GM18517 (cell line): ENCODE measurements around the gene PTPN9.
"Not testable (repeated sequence)": the region's sequence is repeated elsewhere in the genome, so short reads cannot be mapped to it uniquely, and the experiment has no call there.

Source experiments
- ATAC-seq: cut with Tn5 transposase; IDR thresholded peaks from one replicate; pipeline ENCODE4 v1.9.1; 2021; ENCODE audit warnings: mild to moderate bottlenecking, moderate library complexity; ENCODE audit not compliant: unreplicated experiment

Gene PTPN9

DNA sequence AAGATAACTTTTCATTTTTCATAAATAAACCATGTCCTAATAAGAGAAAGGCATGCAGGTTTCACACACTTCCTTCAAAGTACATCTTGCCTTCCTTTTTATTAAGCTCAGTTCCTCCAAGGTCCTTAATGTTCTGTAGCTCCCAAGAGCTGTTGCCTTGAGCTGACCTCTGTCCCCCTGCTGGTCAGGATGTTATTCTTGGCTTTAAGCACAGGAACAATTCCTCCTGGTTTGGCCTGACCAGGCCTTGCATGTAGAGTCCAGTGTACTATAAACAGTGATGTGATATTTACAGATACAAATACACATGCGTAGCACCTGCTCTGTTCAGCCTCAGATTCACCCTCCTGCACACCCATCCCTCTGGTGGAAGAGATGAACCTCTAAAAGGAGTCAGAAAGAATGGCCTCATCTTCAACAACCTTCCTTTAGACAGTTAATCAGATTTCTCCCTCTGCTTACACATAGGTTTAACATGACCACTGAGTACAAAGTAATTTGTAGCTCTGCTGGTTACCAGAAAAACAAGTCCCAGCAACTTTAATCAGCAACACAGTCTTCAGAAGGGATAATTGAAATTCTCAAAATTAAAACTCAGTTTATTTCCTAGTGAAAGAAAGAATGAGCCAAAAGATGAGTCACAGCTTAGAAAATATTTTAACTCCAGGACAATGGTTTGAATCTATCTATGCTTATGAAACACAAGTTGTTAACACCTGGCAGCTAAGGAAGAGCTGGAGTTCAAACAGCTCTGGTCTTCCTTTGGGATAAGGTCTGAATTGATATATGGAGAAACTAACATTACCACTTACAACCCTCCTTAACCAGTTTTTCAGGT lies 46.5 kb downstream of the PTPN9 start:
- ATAC-seq = no peak

DNA sequence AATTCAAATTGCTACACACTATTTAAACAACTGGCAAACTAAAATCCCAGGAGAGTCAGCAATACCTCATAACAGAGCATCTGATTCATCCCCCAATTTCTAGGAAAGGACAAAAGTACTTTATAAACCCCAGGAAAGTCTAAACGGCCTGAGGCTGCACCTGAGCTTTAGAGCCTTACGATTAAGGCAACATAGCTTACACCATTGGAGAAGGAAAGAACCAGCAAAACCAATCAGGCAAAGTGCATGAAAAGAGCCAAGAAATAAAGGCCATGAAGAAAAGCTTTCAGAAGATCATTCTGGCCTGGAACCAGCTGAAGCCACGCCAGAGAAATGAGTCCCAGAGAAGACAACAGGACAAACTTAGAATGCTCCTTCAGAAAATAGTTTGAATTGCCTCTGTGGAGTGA lies 48.1 kb downstream of the PTPN9 start:
- no peak for ATAC-seq

DNA sequence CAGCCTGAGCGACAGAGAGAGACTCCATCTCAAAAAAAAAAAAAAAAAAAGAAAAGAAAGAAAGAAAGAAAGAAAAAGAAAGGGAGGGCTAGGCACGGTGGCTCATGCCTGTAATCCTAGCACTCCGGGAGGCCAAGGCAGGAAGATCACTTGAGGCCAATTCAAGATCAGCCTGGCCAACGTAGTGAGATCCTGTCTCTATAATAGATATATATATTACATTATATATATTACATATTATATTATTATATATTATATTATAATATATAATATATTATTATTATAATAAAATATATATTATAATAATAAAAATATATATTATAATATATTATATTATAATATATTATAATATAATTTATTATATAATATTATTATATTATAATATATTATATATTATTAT lies 48.9 kb downstream of the PTPN9 start:
- ATAC-seq = no peak

DNA sequence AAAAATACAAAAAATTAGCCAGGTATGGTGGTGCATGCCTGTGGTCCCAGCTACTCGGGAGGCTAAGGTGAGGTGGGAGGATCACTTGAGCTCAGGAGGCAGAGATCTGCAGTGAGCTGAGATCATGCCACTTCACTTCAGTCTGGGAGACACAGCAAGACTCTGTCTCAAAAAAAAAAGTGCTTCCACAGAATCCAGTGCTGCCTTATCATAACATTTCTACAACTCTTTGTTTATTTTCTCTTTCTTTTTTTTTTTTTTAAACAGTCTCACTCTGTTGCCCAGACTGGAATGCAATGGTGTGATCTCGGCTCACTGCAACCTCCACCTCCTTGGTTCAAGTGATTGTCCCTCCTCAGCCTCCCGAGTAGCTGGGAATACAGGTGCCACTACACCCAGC lies 53.4 kb downstream of the PTPN9 start:
- ATAC-seq = not testable (repeated sequence)

DNA sequence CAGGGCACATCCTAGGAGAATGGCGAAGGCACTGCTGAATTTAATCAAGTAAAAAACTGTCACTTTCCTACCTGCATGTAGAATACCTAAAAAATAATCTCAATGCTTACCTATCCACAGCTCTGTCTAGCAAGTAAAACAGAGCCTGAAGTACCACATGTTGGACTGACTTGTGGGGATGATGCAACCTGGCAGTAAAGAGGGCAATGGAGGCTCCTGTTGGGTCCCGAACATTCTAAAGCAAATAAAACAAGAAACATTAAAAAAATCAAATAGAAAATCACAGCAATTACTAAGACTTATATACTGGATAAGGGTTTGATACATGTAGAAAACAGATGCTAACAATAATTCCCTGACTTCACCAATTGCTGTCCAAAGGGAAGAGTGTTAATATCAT lies 56.1 kb downstream of the PTPN9 start:
- no peak for ATAC-seq

DNA sequence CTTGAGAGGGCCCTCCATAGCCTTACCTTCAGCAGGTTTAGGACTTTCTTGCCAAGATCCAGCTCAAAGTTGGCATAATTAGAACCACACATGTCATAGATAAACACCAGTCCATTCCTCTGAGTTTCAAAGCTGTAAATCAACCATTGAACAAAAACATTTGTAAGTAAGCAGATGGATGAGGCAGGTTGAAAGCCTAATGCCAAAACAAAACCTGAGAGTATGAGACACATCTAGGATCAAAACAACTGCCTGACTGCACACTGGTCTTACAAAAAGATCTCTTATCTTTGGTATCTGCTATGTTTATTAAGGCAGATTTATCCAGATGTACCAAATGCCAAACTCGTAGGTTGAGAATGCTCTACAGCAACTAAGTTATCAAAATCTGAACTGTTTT lies 61.9 kb downstream of the PTPN9 start:
- no peak for ATAC-seq

DNA sequence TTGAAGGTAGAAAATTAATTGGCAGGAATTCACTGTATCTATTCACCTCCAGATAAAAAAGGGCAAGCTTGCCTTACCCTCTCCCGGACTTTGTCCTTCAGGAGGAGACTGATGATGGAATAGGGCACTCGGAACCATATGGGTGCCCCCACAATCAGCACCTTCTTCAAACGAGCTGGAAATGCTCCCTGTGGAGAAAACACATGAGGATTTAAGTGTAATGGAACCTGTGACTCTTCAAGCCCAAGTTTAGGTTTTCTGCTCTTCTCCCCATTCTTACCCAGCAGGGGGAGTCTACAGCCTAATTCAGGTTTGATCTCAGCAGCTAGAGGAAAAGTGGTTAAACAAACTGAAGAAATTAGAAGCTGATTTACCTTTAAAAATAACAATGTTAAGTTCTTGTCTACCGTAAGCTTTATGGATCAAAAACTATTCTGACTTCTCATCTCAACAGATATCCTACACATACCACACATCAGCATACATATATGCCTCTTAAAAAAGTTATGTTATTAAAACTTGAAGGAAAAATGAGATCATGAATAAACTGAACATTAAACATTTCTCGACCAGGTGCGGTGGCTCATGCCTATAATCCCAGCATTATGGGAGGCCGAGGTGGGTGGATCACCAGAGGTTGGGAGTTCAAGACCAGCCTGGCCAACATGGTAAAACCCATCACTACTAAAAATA lies 70.1 kb downstream of the PTPN9 start:
- no peak for ATAC-seq

DNA sequence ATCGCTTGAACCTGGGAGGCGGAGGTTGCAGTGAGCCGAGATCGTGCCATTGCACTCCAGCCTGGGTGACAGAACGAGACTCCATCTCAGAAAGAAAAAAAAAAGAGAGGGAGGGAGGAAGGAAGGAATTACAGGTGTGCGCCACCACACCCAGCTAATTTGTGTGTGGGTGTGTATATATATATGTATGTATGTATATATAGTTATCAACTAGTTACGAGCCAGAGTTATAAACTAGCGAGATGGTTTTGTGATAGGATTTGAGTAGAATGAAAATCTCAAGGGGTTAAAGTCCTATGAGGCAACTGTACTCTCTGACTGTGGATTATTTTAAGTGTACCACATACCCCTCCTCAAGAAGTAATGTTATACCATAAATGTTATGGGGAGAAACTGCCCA lies 76.8 kb downstream of the PTPN9 start:
- ATAC-seq = no peak

DNA sequence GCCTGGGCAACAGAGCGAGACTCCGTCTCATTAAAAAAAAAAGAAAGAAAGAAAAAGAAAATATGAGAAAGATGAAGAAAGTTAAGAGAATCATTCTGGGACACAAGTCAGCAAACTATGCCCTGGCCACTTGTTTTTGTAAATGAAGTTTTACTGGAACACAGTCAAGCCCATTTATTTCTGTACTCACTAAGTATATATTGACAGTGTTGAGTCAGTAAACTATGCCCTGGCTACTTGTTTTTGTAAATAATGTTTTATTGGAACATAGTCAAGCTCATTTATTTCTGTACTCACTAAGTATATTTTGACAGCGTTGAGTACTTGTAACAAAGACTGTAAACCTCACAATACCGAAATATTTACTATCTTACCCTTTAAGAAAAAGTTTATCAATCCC lies 85.4 kb downstream of the PTPN9 start:
- ATAC-seq = no peak

DNA sequence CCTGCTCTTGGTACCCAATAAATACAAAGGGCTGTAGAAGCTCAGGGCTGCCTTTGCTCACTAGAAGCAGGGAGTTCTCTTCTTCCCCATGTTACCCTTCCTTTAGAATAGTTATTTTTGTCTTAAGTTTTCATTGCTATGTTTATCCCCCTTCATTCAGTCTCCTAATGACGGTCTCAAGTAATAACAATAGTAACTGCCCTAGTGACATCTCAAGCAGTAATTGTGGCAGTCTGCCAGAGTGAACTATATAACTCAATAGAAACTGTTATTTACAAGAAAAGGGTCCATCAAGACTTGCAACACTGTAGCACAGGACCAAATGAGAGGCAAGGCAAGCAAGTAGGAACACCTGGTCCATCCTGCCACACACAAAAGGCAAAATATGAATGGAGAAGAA lies 95.2 kb downstream of the PTPN9 start:
- ATAC-seq = no peak

DNA sequence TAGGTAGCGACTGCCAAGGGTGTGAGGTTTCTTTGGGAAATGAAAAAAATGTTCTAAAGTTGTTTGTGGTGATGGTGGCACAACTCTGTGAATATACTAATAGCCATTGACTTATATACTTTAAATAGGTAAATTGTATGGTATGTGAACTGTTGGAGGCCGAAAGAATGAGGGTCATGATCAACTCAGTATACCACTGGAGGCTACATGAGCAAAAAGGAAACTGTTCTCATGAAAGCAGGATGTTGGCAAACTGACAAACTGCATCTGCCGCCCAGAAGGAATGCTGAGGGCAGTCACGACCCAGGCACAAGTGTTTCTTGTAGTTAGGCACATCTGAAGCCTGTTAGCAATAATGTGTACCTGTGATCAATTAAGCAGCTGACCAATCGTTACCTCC lies 95.6 kb downstream of the PTPN9 start:
- not testable (repeated sequence) for ATAC-seq

DNA sequence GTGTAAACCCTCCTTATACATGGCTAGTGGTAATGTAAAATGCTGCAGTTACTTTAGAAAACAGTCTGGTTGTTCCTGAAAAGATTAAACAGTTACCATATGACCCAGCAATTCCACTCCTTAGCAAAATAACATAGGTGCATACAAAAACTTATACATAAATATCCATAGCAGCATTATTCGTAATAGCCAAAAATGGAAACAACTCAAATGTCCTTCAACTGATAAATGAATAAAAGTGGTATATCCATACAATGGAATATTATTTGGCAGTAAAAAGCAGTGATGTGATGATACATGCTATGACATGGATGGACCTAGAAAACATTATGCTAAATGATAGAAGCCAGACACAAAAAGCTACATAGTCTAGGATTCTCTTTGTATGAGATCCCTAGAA lies 96.0 kb downstream of the PTPN9 start:
- ATAC-seq = no peak

DNA sequence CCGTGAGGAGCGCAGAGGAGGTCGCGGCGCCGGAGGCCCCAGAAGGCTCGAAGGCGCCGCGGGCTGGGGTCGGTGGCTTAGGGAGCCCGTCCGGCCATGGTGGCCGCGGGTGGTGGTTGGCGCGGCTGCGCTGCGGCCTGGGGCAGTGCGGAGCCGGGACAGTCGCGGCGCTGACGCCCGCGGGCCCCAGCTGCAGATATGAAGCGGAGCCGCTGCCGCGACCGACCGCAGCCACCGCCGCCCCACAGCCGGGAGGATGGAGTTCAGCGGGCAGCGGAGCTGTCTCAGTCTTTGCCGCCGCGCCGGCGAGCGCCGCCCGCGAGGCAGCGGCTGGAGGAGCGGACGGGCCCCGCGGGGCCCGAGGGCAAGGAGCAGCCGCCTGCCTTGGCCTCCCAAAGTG lies 98.7 kb downstream of the PTPN9 start:
- ATAC-seq = not testable (repeated sequence)

DNA sequence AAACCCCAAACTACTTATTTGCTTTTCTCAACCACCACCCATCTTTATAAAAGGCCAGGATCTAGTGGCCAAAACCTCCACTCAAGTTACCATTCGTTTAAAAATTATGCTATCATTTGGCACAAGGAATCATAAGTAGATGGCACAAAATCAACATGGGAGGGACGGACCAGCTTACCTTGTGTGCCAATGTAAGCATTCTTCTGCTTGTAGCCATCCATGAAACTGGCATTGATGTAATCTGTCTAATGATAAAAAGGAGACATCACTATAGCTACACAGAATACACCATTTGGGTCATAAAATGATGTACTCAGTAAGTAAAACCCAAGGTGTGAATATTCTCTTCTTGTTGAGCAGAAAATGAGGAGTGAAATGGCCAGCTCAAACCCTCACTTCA lies 99.4 kb downstream of the PTPN9 start:
- ATAC-seq = no peak

DNA sequence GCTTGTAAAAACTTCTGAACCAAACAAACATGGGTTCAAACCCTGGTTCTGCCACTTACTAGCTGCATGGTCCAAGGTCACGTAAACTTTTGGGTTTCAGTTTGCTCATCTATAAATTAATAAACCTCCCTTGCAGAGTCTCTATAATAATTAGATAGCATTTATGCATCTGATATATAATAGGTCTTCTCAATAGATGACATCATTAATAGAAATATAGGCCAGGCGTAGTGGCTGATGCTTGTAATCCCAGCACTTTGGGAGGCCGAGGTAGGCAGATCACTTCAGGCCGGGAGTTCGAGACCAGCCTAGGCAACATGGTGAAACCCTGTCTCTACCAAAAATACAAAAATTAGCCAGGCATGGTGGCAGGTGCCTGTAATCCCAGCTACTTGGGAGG lies 102.0 kb downstream of the PTPN9 start:
- not testable (repeated sequence) for ATAC-seq

DNA sequence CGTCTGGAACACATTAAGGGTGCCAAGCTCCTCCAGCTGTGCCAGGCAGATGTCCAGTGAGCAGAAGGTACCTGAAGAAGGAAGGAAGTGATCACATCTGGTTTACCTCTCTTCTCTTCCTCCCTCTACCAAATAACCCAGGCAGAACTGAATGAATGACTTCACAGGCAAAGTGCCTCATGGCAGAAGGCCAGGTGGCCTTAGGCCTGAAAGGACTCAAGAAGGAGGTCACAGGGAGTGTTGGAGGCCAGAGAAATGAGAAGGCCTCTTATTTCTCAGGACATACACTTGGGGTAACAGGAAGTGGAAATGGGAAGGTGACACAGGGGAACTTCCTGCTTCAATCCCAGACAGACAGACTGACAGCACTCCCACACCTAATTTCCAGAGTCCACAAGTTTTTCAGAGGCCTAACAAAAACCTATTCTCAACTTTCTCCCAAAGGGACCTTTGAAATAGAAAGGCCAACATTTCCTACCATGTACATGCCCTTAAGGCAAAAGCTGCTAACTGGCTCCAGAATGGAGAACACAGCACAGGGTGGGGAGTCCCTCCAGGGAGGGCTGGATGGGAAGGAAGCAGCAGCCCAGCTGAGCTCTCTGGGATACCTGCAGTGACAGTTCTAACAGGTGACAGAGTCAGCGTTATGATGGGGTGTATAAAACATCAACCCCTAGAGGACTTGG lies 110.1 kb downstream of the PTPN9 start:
- ATAC-seq = no peak

DNA sequence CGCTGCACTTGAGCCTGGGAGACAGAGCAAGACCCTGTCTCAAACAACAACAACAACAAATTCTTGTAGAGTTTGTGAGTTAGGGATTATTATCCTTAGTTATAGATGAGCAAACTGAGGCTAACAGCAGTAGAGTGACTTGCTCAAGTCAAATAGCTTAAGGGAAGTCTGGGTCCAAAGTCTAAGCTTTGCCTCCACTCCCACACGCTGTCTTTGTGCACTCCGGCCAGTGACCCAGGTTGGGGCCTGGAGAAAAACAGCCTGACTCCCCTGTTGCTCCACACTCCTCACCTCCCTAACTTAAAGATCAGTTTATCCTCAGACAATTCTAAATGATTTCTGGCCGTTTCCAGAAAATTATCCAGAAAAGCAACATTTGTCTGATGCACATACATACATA lies 118.5 kb downstream of the PTPN9 start:
- no peak for ATAC-seq

DNA sequence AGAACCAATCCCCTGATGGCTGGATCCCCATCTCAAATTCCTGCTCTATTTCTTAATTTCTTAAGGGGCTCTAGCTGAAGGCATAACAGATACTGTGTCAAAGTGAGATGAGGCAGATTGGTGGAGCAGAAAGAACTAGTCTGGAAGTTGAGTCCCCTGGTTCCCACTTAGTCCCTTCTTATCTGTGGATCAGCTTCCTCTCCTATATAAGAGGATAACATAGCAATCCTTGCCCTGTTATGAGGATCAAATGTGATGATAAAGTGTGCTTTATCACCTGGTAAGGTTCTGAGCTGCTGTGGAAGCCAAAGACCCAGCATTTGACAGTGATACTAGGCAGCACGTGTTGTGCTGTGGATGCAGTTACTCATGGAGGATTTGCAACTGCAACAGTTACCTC lies 119.5 kb downstream of the PTPN9 start:
- ATAC-seq = no peak

DNA sequence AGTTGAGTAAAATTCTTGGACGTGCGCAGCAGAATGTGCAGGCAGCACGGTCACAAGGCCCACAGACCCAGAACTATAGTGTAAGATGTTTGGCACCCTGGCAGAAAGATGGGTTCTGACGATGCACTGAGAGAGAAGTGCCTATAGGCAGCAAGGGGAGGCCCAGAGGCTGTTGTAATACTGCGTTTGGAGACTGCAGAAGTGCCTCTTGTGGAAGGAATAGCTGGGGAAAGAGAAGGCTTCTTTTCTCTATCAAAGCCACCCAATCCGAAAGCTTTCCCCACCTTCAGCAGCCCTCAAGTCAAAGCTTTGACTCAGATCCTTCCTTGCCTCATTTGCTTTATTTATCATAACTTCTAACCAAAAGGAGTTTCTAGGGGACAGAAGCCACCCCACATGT lies 122.4 kb downstream of the PTPN9 start:
- ATAC-seq = no peak

DNA sequence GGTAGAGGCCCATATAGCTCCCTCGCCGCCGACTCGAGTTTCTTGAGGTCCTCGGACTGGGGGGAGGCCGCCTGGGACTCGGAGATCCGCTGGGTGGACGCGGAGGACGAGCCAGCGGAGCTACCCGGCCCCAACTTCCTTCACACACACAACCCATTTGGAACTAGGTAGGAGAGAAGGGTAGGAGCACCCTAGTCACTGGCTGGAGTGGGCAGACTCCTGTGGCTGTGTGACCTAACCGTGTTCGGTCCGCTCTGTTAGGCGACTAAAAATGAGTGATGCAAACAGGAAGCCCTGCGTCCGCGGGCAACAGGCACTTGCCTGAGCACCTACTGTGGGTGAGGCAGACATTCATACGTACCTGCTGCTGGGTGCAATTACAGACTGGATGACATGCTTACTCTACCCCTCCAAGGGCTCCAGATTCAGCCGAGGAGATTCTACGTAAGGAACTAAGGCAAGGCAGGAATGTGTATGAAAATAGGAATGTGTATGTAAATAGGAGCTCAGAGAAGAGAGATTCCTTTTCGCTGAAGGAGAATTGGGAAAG lies 123.1 kb downstream of the PTPN9 start:
- ATAC-seq = no peak

DNA sequence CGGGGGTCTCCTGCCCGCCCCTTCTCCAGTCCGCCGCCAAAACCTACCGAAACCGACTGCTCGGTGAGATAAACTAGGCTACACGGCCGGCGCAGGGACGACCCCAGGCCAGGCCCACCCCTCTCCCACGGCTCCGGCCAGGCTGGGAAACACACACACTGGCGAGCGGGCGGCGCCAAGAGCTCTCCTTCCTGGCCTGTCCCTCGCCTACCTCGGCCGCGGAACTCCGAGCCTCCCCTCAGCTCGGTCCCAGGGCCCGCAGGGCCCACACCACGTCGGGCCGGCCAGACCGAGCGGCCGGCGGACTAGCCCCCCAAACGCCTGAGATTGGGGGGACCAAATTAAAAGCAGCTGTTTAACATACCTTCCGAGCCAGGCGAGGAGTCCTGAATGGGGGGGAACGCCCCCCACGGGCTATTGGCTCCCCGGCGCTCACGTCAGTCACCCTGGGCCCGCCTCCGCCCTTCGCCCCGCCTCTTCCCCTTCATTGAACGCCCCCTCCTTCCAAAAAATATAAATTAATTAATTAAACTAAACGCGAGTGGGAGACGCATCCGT lies 123.6 kb downstream of the PTPN9 start:
- ATAC-seq = no peak
